ENCODE measurements around the gene RIPPLY3.

DNA sequence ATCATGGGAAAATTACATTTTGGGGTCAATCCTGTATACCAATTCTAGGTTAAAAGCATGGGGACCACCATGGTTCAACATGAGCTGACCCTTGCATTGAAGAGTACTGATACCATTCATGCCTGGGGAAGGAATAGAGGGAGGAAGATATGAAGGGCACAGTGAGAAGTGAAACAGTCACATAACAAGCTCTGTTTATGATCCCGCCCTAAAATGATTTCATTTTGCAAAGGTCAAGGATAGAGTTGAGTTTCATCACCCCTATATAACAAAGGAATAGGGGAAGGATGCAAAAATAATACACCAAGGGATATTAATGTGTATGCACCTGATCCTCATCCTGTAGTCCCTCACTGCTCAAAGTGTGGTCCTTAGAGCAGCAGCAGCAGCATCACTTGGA is 37.5 kb upstream of the RIPPLY3 start:
- TF ChIP-seq, protein P1, sequence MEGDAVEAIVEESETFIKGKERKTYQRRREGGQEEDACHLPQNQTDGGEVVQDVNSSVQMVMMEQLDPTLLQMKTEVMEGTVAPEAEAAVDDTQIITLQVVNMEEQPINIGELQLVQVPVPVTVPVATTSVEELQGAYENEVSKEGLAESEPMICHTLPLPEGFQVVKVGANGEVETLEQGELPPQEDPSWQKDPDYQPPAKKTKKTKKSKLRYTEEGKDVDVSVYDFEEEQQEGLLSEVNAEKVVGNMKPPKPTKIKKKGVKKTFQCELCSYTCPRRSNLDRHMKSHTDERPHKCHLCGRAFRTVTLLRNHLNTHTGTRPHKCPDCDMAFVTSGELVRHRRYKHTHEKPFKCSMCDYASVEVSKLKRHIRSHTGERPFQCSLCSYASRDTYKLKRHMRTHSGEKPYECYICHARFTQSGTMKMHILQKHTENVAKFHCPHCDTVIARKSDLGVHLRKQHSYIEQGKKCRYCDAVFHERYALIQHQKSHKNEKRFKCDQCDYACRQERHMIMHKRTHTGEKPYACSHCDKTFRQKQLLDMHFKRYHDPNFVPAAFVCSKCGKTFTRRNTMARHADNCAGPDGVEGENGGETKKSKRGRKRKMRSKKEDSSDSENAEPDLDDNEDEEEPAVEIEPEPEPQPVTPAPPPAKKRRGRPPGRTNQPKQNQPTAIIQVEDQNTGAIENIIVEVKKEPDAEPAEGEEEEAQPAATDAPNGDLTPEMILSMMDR (IDR thresholded peaks at IDR 0.05) = no peak
- TF ChIP-seq POLR2A (IDR thresholded peaks at IDR 0.05) = no peak
